Stomach (tissue), 4 donors: ENCODE measurements around the gene LYL1.

ENCODE experiments used
- CTCF ChIP-seq, 7 experiments: fragments of 450-650 bp in 4 of 7; fragments of 200-600 bp in 3 of 7; sonication (generic) in 3 of 7; IDR thresholded peaks; one replicate each; pipeline ENCODE4 v1.5.1; 2016 to 2019; ENCODE audit warnings: antibody characterized with exemption in 7 of 7, control low read depth in 2 of 7, mild to moderate bottlenecking in 1 of 7
- EP300 ChIP-seq: sonication (generic); formaldehyde crosslinking; IDR thresholded peaks from one replicate; pipeline ENCODE4 v1.6.1; 2017; ENCODE audit warnings: antibody characterized with exemption
- POLR2A ChIP-seq, 4 donors: fragments of 450-650 bp; IDR thresholded peaks; one replicate each; pipeline ENCODE4 v1.6.1; 2016; ENCODE audit warnings: antibody characterized with exemption in 4 of 4, control low read depth in 2 of 4, mild to moderate bottlenecking in 1 of 4, moderate library complexity in 1 of 4
- POLR2AphosphoS5 ChIP-seq, 3 donors: sonication (generic); formaldehyde crosslinking; IDR thresholded peaks; one replicate each; pipeline ENCODE4 v1.6.1; 2016; ENCODE audit warnings: antibody characterized with exemption in 3 of 3

GRCh38 chr19:13102666-13103580 lies at the start of gene LYL1:
- TF ChIP-seq CTCF (IDR thresholded peaks at IDR 0.05) (peak in 1 of 7 experiments; percentile 14), POLR2A (IDR thresholded peaks at IDR 0.05) (no peak), EP300 (no peak), POLR2AphosphoS5 (IDR thresholded peaks at IDR 0.05) (peak; percentile 35 to 75 (median 68))
